ENCODE results near the gene ZMYND19.
"Not testable (repeated sequence)": the region's sequence is repeated elsewhere in the genome, so short reads cannot be mapped to it uniquely, and the experiment has no call there.

Gene ZMYND19

DNA sequence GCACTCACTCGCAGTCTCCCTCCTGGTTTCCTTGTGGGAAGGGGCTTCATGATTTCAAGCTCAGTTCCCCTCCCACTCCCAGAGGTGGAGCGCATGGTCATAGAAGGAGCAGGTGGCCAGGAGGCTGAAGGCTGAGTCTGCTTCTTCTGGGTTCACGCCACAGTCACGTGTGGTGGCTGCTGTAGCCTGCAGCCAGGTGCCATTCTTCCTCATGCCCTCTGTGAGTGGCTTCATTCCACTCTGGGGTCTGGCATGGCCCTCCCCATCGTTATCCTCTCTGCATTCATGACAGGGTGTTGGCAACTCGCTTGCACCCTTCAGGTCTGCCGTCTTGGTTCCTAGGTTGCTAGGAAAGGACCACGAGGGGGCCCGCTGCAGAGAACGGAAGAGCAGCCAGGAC is 35.1 kb downstream of the ZMYND19 start:
- DNase-seq (ENCODE audit: low read depth in 1 of 2, low spot score in 1 of 2), result no peak
- Histone ChIP-seq H3K4me3 (replicated peaks; ENCODE audit: insufficient read depth, low read length) (no peak overlapping the region), H3K27ac (replicated peaks) (no peak overlapping the region), H3K27me3 (ENCODE audit: insufficient read depth, poor library complexity, severe bottlenecking) (no peaks in the 10 kb centered on the region)
- TF ChIP-seq, protein P1, sequence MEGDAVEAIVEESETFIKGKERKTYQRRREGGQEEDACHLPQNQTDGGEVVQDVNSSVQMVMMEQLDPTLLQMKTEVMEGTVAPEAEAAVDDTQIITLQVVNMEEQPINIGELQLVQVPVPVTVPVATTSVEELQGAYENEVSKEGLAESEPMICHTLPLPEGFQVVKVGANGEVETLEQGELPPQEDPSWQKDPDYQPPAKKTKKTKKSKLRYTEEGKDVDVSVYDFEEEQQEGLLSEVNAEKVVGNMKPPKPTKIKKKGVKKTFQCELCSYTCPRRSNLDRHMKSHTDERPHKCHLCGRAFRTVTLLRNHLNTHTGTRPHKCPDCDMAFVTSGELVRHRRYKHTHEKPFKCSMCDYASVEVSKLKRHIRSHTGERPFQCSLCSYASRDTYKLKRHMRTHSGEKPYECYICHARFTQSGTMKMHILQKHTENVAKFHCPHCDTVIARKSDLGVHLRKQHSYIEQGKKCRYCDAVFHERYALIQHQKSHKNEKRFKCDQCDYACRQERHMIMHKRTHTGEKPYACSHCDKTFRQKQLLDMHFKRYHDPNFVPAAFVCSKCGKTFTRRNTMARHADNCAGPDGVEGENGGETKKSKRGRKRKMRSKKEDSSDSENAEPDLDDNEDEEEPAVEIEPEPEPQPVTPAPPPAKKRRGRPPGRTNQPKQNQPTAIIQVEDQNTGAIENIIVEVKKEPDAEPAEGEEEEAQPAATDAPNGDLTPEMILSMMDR (IDR thresholded peaks at IDR 0.05; ENCODE audit: insufficient read depth, low read length), result no peak
- TF ChIP-seq REST (IDR thresholded peaks at IDR 0.05; ENCODE audit: insufficient replicate concordance, low read depth), result no peak
- TF ChIP-seq POLR2AphosphoS5 (IDR thresholded peaks at IDR 0.05; ENCODE audit: low read depth), result no peak
- no peak for TF ChIP-seq SPI1 (IDR thresholded peaks at IDR 0.05; ENCODE audit: borderline replicate concordance, low read depth)
- no peak for TF ChIP-seq GABPA (IDR thresholded peaks at IDR 0.05; ENCODE audit: low read depth)

- Histone ChIP-seq H3K27me3 (ENCODE audit: insufficient read depth, poor library complexity, severe bottlenecking) (no peaks in the 10 kb centered on the region), H3K4me3 (replicated peaks; ENCODE audit: insufficient read depth, low read length) (no peak overlapping the region), H3K27ac (replicated peaks) (no peak overlapping the region)
- DNase-seq (ENCODE audit: low read depth in 1 of 2, low spot score in 1 of 2), result no peak
- TF ChIP-seq POLR2AphosphoS5 (IDR thresholded peaks at IDR 0.05; ENCODE audit: low read depth), result no peak
- TF ChIP-seq GABPA (IDR thresholded peaks at IDR 0.05; ENCODE audit: low read depth), result no peak
- TF ChIP-seq REST (IDR thresholded peaks at IDR 0.05; ENCODE audit: insufficient replicate concordance, low read depth), result no peak
- TF ChIP-seq SPI1 (IDR thresholded peaks at IDR 0.05; ENCODE audit: borderline replicate concordance, low read depth), result no peak
- TF ChIP-seq, protein P1 (IDR thresholded peaks at IDR 0.05; ENCODE audit: insufficient read depth, low read length), result no peak
Observed at GRCh38 chr9:137554349-137554748, 36.0 kb downstream of the ZMYND19 start.

- H3K4me3 ChIP-seq (replicated peaks; ENCODE audit: insufficient read depth, low read length); H3K27ac ChIP-seq (replicated peaks); DNase-seq (ENCODE audit: low read depth in 1 of 2, low spot score in 1 of 2); H3K27me3 ChIP-seq (ENCODE audit: insufficient read depth, poor library complexity, severe bottlenecking): not testable (repeated sequence)
Observed at GRCh38 chr9:137553654-137554053, 36.7 kb downstream of the ZMYND19 start.

GRCh38 chr9:137552022-137552768 is 38.1 kb downstream of the ZMYND19 start:
- DNase-seq (ENCODE audit: low read depth in 1 of 2, low spot score in 1 of 2), result no peak
- TF ChIP-seq, protein P1 (IDR thresholded peaks at IDR 0.05; ENCODE audit: insufficient read depth, low read length), result no peak
- TF ChIP-seq POLR2AphosphoS5 (IDR thresholded peaks at IDR 0.05; ENCODE audit: low read depth) (no peak), SPI1 (IDR thresholded peaks at IDR 0.05; ENCODE audit: borderline replicate concordance, low read depth) (no peak), GABPA (IDR thresholded peaks at IDR 0.05; ENCODE audit: low read depth) (no peak), REST (IDR thresholded peaks at IDR 0.05; ENCODE audit: insufficient replicate concordance, low read depth) (no peak)
- peak overlapping the region; percentile 89 for H3K4me3 ChIP-seq (replicated peaks; ENCODE audit: insufficient read depth, low read length)
- peak overlapping the region; percentile 63 for H3K27ac ChIP-seq (replicated peaks)
- H3K27me3 ChIP-seq (ENCODE audit: insufficient read depth, poor library complexity, severe bottlenecking), result no peaks in the 10 kb centered on the region
